Motor neuron (in vitro differentiated cells): Measurements from ENCODE around the gene CUL3. TPM values are rescaled to one million over a fixed set of nuclear protein-coding genes. Genes with fewer than 3 reads are reported as not detected.

Source experiments
- total RNA-seq, 8 experiments: library from RNA; unstranded; fragments of 300-600 nt; gene quantifications; 2 replicates each; pipeline versions ENCODE4 v1.2.3 to v1.2.4, GENCODE V29; 2022

The CUL3 gene
- total RNA-seq, 8 experiments from 2014 or later = 54.8 to 123 (median 73.9) TPM

Other genes starting within 250 kb of the CUL3 start
- gene FAM124B, start 183.3 kb downstream of the CUL3 start, total RNA-seq = under 1 TPM in 4 of 8 experiments, not detected in 4; 0.09 to 0.97 (median 0.23) TPM
- gene CCDC195, start 131.0 kb upstream of the CUL3 start, total RNA-seq = not detected